HG02759 (cell line): Measurements from ENCODE around the gene ITPR1.
A peak's percentile ranks its signal among the peaks of the same experiment; 100 is the strongest.

Experiments used
- ATAC-seq: cut with Tn5 transposase; IDR thresholded peaks from one replicate; pipeline ENCODE4 v1.9.1; 2021; ENCODE audit warnings: mild to moderate bottlenecking, moderate library complexity; ENCODE audit not compliant: unreplicated experiment

Gene ITPR1

GRCh38 chr3:4738737-4739274, 245.7 kb downstream of the ITPR1 start:
- peak; percentile 40 for ATAC-seq

- no peak for ATAC-seq
These were observed 246.4 kb downstream of the ITPR1 start for GRCh38 chr3:4739289-4740236.

GRCh38 chr3:4740397-4741105, 247.4 kb downstream of the ITPR1 start:
- ATAC-seq, result no peak

- no peak for ATAC-seq
These were observed 247.9 kb downstream of the ITPR1 start for GRCh38 chr3:4741106-4741403.

GRCh38 chr3:4741404-4742307, 248.5 kb downstream of the ITPR1 start:
- ATAC-seq, result no peak

GRCh38 chr3:4742359-4742758, 249.2 kb downstream of the ITPR1 start:
- no peak for ATAC-seq

- ATAC-seq, result no peak
These were observed 250.2 kb downstream of the ITPR1 start for GRCh38 chr3:4743371-4743770.

- no peak for ATAC-seq
These were observed 251.5 kb downstream of the ITPR1 start for GRCh38 chr3:4744405-4745234.

GRCh38 chr3:4745235-4745610, 252.1 kb downstream of the ITPR1 start:
- ATAC-seq, result no peak

GRCh38 chr3:4746241-4746958, 253.3 kb downstream of the ITPR1 start:
- no peak for ATAC-seq

GRCh38 chr3:4748127-4748526, 255.0 kb downstream of the ITPR1 start:
- no peak for ATAC-seq

GRCh38 chr3:4748701-4749378, 255.7 kb downstream of the ITPR1 start:
- ATAC-seq, result peak; percentile 44

- ATAC-seq, result no peak
These were observed 256.4 kb downstream of the ITPR1 start for GRCh38 chr3:4749567-4750002.

GRCh38 chr3:4750306-4750968, 257.3 kb downstream of the ITPR1 start:
- ATAC-seq, result no peak

- ATAC-seq, result no peak
These were observed 257.9 kb downstream of the ITPR1 start for GRCh38 chr3:4751029-4751501.

- ATAC-seq, result no peak
These were observed 258.5 kb downstream of the ITPR1 start for GRCh38 chr3:4751502-4752101.

GRCh38 chr3:4752201-4753072, 259.3 kb downstream of the ITPR1 start:
- ATAC-seq, result peak; percentile 31
